ENCODE data around the gene HIBCH.
"Not testable (repeated sequence)": the region's sequence is repeated elsewhere in the genome, so short reads cannot be mapped to it uniquely, and the experiment has no call there.

The HIBCH gene

GRCh38 chr2:190302052-190302451, 17.6 kb downstream of the HIBCH start:
- DNase-seq: peak; percentile 9

DNA sequence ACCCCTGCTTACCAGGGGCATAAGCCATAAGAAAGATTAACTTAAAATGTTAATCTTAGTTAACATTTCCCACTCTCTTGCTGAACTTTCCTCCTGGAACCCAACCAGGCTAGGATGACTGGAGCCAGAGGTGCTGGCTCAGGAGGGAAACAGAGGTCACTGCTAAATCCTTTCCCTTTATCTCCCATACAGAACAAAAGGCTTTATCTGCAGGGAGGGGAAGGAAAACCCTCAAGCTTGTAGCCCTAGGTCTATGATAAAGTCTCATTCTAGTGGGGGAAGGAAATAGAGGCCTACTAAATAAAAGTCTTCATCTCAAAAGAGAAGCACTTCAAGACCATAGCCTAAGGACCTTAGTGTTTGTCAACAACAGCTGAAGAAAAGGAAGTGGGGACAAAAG, 18.6 kb downstream of the HIBCH start:
- DNase-seq: peak; percentile 7

DNA sequence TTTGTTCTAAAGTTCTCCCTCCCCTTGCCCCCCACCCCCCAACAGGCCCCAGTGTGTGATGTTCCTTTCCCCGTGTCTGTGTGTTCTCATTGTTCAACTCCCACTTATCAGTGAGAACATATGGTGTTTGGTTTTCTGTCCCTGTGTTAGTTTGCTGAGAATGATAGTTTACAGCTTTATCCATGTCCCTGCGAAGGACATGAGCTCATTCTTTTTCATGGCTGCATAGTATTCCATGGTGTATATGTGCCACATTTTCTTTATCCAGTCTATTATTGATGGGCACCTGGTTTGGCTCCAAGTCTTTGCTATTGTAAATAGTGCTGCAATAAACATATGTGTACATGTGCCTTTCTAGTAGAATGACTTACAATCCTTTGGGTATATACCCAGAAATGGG, 21.7 kb downstream of the HIBCH start:
- DNase-seq: not testable (repeated sequence)

DNA sequence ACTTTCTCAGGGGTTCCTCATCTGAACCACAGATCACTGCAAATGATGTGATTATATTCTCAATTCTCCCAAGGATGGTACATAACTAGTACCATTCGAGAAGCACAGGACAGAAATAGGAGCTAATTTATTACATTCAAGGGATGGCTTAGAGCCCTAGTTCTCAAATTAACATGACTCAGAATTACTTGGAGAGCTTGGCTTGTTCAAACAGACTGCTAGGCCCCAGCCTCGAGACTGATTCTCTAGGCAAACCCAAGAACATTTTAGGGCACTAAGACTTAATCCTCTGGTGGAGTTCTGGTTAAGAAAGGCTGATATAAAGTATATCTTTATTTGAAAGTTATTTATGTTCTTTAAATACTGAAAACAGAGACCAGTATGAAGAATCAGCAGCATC, 35.8 kb downstream of the HIBCH start:
- DNase-seq: no peak

DNA sequence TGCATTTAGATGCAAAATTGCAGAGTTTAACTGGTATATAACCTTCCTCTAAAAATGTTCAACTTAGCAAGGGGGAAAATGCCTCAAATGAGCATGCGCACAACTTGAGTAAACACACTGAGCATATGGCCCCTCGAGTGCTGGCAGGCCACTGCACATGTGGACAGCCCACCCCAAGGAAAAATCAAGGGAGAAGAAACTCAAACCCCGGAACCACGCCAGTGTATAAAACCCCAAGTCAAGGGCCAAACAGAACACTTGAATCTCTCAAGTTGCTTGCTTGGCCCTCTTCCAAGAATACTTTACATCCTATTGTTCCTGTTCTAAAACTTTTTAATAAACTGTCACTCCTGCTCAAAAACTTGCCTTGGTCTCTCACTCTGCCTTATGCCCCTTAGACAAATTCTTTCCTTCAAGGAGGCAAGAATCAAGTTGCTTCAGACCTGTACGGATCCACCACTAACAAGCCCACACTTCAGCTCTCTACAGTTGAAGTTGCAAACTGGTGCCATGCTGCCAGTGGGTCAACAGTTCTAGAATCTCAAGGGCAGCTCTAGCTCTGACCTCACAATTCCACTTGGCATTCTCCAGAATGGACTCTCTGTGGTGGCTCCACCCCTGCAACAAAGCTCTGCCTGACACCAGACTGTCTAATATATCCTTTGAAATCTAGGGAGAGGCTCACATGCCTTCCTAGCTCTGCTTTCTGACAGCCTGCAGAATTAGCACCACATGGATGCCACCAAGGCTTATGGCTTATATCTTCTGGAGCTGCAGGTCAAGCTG, 38.9 kb downstream of the HIBCH start:
- DNase-seq: no peak

DNA sequence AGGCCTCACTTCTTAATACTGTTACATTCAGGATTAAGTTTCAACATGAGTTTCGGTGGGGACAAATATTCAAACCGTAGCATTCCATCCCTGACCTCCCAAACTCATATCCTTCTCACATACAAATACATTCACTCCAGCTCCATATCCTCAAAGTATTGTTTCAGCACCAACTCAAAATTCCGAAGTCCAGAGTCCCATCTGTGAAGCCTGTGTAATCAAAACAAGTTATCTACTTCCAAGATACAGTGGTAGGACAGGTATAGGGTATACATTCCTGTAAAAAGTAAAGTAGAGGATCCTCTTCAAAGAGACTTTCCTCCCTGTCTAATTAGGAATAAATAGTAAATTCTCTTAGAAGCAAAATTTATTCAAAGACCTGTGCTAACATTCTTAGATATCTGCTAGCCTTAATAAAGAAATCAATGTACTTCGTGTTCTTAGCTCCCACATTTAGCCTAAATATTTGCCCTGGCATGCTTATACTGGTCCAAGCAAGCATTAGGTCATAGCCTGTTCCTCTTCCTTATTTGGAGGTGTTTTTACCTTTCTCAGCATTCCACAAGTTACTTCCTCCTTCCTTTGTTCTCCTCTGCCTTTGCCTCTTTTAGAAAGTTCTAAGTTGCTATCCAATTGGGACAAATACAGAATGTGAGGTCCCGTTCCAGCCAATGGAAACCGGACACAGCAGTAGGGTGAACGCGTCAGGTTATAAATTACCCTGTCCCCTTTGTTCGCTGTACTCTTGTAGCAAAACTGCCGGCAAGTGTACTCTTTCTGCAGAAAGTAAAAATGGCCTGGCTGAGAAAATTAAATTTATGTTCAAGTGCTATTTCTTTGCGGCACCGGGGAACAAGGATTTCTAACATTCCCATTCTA, 40.1 kb downstream of the HIBCH start:
- not testable (repeated sequence) for DNase-seq

- peak; percentile 29 for DNase-seq
Measured at GRCh38 chr2:190277234-190278112, 42.2 kb downstream of the HIBCH start.

DNA sequence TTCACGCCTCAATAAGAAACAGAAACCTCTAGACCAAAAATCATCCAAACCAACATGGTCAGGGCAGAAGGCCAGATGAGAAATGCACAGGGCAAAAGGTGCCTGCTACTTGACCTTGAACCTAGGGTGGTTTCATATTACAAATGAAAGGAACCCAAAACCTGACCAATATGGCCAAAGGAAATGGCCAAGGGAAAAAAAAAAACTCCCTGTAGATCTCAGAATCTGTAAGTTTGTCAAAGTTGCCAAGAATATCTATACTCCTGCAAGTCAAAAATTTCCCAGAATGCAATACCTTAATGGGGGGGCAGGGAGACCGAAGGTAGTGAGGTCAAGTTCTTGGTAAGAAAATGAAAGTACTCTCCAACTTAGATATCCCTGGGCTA, 47.2 kb downstream of the HIBCH start:
- no peak for DNase-seq

GRCh38 chr2:190271783-190272456, 47.7 kb downstream of the HIBCH start:
- DNase-seq: no peak

DNA sequence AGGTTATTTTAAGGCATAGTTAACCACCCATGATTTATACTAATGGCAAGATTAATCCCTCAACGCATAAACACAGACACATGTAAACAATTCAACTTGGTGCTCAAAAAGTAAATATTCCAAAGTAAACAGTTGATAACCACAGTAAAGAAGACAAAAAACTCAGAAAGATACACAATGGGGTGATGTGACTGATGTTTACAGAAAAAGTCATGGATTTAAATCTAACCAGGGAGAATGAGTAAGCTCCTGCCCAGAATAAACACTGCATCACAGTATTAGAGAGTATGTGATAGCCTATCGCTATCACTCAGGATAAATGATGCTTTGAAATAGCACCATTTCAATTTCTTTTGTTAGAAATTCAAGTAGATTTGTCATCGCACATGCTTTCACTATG, 49.3 kb downstream of the HIBCH start:
- DNase-seq: no peak

DNA sequence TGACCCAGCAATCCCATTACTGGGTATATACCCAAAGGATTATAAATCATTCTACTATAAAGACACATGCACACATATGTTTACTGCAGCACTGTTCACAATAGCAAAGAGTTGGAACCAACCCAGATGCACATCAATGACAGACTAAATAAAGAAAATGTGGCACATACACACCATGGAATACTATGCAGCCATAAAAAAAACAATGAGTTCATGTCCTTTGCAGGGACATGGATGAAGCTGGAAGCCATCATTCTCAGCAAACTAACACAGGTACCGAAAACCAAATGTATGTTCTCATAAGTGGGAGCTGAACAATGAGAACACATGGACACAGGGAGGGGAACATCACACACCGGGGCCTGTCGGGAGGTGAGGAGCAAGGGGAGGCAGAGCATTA, 49.9 kb downstream of the HIBCH start:
- DNase-seq: not testable (repeated sequence)

DNA sequence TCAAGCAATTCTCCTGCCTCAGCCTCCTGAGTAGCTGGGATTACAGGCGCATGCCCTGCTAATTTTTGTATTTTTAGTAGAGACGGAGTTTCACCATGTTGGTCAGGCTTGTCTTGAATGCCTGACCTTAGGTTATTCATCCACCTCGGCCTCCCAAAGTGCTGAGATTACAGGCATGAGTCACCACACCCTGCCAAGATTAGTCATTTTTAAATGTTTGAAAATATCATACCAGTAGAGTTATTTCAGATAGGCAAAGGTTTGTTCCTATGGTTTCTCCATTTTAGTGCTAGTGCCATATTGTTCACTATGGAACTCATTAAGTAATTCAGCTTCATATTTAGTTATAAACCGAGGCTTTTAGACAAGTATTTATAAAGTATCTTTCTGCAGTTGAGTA, 52.3 kb downstream of the HIBCH start:
- DNase-seq: peak; percentile 80

GRCh38 chr2:190266314-190266713, 53.3 kb downstream of the HIBCH start:
- no peak for DNase-seq

- no peak for DNase-seq
Measured at GRCh38 chr2:190261851-190262250, 57.8 kb downstream of the HIBCH start.

DNA sequence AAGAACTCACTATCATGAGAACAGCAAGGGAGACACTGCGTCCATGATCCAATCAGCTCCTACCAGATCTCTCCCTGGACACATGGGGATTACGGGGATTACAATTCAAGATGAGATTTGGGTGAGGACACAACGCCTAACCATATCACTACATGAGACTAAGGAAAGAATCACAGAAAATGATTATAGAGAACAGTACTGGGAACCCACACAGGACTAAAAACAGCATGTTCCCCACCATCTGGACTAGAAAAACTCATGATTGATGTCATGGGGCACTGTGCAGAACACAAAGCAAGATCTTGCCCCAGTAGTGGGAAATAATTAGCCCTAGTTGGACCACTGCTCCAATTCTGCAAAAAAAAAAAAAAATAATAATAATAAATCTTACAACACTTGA, 63.5 kb downstream of the HIBCH start:
- no peak for DNase-seq

GRCh38 chr2:190255676-190256075, 64.0 kb downstream of the HIBCH start:
- DNase-seq: no peak

DNA sequence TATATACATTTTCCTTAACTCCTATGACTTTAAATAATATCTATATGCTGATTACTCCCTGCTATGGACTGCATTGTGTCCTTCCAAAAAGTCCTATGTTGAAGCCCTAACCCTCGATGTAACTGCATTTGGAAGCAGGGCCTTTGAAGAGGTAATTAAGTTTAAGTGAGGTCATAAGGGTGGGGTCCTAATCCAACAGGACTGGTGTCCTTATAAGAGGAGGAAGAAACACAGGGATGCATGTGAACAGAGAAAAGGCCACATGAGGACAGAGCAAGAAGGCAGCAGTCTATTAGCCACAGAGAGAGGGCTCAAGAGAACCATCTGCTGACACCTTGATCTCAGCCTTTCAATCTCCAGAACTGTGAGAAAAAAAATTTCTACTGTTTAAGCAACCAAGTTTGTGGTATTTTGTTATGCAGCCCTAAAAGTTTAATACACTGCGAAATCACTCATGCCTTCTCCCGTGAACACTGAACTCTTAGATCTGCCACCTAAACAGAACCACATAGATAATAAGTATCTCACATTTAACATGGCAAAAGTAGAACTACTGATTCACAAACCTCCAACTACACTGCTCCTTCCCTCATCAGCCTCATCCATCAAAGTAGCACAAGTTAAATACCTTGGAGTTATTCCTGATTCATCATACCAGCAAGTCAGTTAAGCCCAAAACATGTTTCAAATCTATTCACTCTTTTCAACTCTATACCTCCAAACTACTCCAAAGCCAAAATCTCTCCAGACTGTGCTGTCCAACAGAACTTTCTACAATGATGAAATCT, 65.4 kb downstream of the HIBCH start:
- no peak for DNase-seq

- DNase-seq: no peak
Measured at GRCh38 chr2:190250421-190250820, 69.2 kb downstream of the HIBCH start.

GRCh38 chr2:190235551-190236075, 84.0 kb downstream of the HIBCH start:
- no peak for DNase-seq

DNA sequence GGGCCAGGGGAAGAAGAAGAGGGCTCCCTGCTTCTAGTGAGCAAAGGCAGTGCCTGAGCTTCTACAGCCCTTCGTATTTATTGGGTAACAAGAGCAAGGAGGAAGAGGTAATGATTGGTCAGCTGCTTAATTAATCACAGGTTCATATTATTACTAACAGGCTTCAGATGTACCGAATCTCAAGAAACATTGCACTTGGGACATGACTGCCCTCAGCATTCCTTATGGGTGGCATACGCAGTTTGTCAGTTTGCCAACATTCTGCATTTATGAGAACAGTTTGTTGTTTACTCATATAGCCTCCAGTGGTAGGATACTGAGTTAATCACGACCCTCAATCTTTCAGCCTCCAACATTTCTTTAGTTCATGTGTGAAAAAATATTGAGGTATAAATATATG, 84.5 kb downstream of the HIBCH start:
- DNase-seq: no peak

- DNase-seq: not testable (repeated sequence)
Measured at GRCh38 chr2:190223989-190224388, 95.6 kb downstream of the HIBCH start.

Measured in NCI-H226 (cell line).